Measurements from ENCODE around the gene IMP3.

Gene IMP3

DNA sequence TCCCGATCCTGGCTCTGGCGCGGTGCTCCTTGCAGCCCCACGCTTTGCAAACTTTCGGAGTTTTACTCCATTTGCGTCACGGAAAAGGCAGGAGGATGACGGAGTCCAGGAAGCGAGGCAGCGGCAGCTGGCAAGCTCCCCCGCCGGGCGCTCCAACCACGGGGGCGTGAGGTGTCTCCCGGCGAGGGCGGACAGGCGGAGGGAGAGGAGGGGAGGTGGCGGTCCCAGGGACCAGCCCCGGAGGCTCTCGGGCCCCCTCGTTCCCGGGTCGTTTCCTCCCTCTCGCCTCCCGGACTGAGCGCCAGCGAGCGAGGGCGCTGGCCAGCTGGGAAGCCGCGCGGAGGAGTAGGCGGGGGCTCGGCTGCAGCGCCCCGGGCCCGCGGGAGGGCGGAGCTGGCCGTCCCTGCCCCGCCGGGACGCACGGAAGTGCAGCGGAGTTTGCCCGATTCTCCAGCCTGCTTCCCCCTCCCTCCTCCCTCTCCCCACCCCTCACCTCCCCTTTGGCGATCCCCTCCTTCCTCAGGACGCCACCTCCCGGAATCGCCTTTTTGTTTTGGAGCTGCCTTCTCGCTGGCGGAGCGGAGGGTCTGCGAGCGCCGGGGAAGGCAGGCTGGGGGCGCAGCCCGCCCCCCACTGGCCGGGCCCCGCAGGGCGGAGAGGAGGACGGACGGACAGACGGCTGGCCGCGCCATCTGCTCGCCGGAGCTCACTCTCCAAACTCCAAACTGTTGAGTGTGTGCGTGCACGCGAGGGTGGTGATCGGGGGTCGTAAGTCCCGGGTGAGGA lies 7.5 kb upstream of the IMP3 start, which contains the start of gene SNX33:
TSS of gene SNX33 (plus strand) at position 543 of the 786 bp plus-strand sequence. CDS start 1,191 bp downstream, outside the sequence.
- Histone ChIP-seq H3K27me3 (no peaks in the 10 kb centered on the region), H3K4me1 (no peaks in the 10 kb centered on the region), H3K9me3 (no peaks in the 10 kb centered on the region), H3K4me3 (ENCODE audit: low read depth, low read length) (peak within 1 kb of the TSS; percentile 86), H3K36me3 (no peaks in the 10 kb centered on the region)
- TF ChIP-seq, protein P1, sequence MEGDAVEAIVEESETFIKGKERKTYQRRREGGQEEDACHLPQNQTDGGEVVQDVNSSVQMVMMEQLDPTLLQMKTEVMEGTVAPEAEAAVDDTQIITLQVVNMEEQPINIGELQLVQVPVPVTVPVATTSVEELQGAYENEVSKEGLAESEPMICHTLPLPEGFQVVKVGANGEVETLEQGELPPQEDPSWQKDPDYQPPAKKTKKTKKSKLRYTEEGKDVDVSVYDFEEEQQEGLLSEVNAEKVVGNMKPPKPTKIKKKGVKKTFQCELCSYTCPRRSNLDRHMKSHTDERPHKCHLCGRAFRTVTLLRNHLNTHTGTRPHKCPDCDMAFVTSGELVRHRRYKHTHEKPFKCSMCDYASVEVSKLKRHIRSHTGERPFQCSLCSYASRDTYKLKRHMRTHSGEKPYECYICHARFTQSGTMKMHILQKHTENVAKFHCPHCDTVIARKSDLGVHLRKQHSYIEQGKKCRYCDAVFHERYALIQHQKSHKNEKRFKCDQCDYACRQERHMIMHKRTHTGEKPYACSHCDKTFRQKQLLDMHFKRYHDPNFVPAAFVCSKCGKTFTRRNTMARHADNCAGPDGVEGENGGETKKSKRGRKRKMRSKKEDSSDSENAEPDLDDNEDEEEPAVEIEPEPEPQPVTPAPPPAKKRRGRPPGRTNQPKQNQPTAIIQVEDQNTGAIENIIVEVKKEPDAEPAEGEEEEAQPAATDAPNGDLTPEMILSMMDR (IDR thresholded peaks at IDR 0.05; ENCODE audit: low read depth, low read length) = peak; percentile 61
- DNase-seq = peak; percentile 75

DNA sequence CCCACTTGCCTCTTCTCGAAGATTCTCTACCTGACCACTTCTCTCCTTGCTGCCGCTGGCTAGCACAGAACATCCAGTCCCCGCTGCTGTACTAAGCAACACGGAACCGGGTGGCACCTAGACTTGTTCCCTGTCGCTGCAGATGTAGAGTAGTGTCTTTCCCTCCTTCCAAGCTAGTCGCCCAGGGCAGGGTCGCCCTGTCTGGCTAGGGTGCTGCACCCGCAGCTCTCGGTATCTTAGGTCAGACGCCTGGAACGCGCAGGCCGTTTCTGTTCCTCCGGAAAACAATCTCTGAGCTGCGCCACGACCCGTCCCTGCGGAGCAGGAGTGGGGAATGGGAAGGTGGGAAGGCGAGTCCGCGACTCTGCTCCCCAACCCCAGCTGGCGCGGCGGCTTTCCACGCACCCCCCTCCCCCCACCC lies 6.9 kb upstream of the IMP3 start:
- Histone ChIP-seq H3K27me3 (no peaks in the 10 kb centered on the region), H3K4me1 (no peaks in the 10 kb centered on the region), H3K4me3 (ENCODE audit: low read depth, low read length) (peak overlapping the region; percentile 86), H3K9me3 (no peaks in the 10 kb centered on the region), H3K36me3 (no peaks in the 10 kb centered on the region)
- TF ChIP-seq, protein P1 (IDR thresholded peaks at IDR 0.05; ENCODE audit: low read depth, low read length) = no peak
- DNase-seq = no peak

DNA sequence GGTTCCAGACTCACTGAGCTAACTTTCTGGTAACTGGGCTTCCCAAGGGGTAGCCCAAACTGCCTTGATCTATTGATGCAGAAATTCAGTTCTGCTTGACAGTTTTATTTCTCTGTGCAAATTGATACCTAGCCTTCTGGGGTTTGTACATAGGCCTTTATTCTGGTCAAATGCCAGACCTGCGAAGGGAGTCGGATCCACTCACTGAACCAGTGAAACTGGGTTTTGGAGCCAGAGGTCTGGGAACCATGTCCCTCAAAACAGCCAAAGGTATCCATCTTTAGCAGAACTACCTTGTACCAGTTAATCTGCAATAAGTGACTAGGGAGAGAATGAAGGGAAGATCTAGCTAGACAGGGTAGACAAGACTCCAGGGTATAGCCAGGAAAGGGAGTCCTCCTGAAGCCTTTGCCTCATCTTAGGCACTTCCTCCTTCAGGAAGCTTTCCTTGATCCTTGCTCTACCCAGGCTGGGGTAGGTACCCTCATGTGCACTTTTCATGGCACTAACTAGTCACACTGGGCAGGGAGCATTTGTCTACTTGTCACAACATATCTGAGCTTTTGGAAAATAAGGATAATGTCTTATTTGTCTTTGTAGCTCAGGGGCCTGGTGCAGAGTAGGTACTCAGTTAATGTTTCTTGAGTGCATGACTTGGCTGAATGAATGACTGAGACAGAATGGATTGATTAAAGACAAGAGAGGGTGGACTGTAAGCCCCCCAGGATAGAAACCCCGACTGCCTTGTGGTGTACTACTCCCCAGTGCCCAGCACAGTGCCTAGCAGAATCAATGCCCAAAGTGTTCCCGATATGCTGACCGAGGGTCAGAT lies 6.3 kb upstream of the IMP3 start:
- H3K4me3 ChIP-seq (ENCODE audit: low read depth, low read length) = peak overlapping the region; percentile 86
- no peaks in the 10 kb centered on the region for H3K27me3 ChIP-seq
- TF ChIP-seq, protein P1 (IDR thresholded peaks at IDR 0.05; ENCODE audit: low read depth, low read length) = no peak
- no peaks in the 10 kb centered on the region for H3K4me1 ChIP-seq
- H3K36me3 ChIP-seq = no peaks in the 10 kb centered on the region
- DNase-seq = no peak
- H3K9me3 ChIP-seq = no peaks in the 10 kb centered on the region

DNA sequence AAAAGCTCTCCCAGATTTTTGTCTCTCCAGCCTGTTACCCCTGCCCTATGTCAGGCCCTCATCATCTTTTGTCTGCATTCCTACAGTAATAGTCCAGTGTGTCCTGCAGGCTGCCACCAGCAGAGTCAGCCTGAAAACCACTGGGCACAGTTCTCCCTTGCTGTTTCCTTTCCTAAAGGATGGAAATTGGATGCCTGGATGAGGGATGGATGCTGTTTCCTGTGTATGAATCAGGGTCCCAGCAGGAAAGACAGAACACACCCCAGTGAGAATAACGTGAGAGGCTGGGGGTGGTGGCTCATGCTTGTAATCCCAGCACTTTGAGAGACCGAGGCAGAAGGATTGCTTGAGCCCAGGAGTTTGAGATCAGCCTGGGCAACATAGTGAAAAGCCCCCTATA lies 4.4 kb upstream of the IMP3 start:
- TF ChIP-seq, protein P1 (IDR thresholded peaks at IDR 0.05; ENCODE audit: low read depth, low read length) = no peak
- DNase-seq = no peak
- Histone ChIP-seq H3K4me1 (no peaks in the 10 kb centered on the region; the same call in 1 of the 2 replicates), H3K9me3 (no peaks in the 10 kb centered on the region), H3K27me3 (no peaks in the 10 kb centered on the region), H3K36me3 (no peaks in the 10 kb centered on the region), H3K4me3 (ENCODE audit: low read depth, low read length) (no peak overlapping the region)

DNA sequence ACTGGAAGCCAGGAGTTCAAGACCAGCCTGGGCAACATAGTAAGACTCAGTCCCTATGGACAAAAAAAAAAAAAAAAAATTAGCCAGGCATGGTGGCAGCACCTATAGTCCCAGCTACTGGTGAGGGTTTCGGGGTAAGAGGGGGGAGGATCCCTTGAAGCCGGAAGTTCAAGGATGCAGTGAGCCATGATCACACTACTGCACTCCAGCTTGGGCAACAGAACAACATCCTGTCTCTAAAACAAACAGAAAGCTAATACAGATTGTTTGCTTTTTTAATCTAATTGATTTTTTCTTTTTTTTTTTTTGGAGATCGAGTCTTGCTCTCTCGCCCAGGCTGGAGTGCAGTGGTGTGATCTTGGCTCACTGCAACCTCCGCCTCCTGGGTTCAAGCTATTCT lies 1.6 kb upstream of the IMP3 start:
- no peaks in the 10 kb centered on the region for H3K27me3 ChIP-seq
- DNase-seq = no peak
- H3K36me3 ChIP-seq = no peaks in the 10 kb centered on the region; the same call in 1 of the 2 replicates
- H3K9me3 ChIP-seq = no peaks in the 10 kb centered on the region
- no peaks in the 10 kb centered on the region; the same call in 1 of the 2 replicates for H3K4me1 ChIP-seq
- no peak overlapping the region for H3K4me3 ChIP-seq (ENCODE audit: low read depth, low read length)
- TF ChIP-seq, protein P1 (IDR thresholded peaks at IDR 0.05; ENCODE audit: low read depth, low read length) = no peak
